Fibroblast of mammary gland (primary cell): ENCODE measurements around the gene MPZ.

Experiments used
- DNase-seq: peaks from one replicate; pipeline ENCODE4 v3.0.0-alpha.2; 2010; ENCODE audit warnings: low read depth
- H3K4me3 ChIP-seq: 2 replicates; pipeline ENCODE4 v1.5.1; 2011; ENCODE audit warnings: low read depth, mild to moderate bottlenecking, low read length, moderate library complexity; ENCODE audit not compliant: control insufficient read depth
- TF ChIP-seq, protein P1 (sequence below): conservative IDR thresholded peaks from 2 replicates; pipeline ENCODE4 v1.5.1; 2011; ENCODE audit warnings: low read depth, low read length, inconsistent platforms; ENCODE audit not compliant: control insufficient read depth, insufficient read depth

Gene MPZ

DNA sequence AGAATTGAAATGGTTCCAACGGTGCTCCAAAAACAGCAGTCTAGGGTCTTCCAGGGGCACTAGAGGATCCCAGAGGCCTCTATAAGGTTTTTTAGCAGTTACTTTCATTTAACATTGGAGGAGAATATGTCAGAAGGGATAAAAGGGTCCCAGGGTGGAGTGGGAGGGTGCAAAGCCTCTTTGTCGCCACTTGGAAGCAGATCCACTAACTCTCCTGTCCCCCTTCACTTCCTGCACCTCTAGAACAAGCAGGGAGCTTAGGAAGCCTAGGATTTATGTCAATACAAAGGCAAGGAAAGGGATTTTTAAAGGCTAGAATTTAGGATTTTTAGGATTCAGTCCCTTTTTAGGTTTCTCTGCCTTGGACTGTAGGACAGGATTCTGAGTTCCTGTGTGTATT, 42.9 kb downstream of the MPZ start:
- DNase-seq = no peak
- no peak overlapping the region for H3K4me3 ChIP-seq
- TF ChIP-seq, protein P1, sequence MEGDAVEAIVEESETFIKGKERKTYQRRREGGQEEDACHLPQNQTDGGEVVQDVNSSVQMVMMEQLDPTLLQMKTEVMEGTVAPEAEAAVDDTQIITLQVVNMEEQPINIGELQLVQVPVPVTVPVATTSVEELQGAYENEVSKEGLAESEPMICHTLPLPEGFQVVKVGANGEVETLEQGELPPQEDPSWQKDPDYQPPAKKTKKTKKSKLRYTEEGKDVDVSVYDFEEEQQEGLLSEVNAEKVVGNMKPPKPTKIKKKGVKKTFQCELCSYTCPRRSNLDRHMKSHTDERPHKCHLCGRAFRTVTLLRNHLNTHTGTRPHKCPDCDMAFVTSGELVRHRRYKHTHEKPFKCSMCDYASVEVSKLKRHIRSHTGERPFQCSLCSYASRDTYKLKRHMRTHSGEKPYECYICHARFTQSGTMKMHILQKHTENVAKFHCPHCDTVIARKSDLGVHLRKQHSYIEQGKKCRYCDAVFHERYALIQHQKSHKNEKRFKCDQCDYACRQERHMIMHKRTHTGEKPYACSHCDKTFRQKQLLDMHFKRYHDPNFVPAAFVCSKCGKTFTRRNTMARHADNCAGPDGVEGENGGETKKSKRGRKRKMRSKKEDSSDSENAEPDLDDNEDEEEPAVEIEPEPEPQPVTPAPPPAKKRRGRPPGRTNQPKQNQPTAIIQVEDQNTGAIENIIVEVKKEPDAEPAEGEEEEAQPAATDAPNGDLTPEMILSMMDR = no peak

DNA sequence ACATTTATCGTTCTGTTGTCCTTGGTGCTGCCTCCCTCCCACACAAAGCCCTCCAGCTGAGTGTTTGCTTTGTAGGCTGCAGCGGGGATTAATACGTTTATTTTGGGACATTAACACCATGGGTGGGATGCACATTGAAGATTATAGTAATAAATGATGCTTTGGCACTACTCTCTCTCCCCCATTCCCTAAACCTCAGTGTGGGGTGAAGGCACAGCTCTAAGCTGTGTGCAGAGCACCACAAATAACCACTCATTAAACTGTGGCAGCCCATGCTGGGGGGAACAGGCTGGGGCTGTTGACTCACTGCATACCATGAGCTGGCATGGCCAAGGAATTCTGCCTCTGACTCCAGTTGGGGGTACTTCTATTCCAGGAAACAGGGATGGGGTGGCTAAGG, 43.6 kb downstream of the MPZ start:
- H3K4me3 ChIP-seq = no peak overlapping the region
- DNase-seq = no peak
- TF ChIP-seq, protein P1 = no peak

DNA sequence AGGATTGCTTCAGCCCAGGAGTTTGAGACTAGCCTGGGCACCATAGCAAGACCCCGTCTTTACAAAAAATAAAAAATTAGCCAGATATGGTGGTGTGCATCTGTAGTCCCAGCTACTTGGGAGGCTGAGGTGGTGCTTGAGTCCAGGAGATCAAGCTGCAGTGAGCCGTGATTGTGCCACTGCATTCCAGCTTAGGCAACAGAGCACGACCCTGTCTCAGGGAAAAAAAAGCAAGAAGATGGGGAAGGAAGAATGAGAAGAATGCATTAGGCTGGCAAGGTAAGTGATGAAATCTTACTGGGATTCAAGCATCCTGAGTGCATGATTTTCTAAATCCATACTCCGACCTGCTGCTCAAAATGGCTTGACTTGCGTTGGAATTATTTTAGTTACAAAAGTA, 44.5 kb downstream of the MPZ start:
- TF ChIP-seq, protein P1 = no peak

DNA sequence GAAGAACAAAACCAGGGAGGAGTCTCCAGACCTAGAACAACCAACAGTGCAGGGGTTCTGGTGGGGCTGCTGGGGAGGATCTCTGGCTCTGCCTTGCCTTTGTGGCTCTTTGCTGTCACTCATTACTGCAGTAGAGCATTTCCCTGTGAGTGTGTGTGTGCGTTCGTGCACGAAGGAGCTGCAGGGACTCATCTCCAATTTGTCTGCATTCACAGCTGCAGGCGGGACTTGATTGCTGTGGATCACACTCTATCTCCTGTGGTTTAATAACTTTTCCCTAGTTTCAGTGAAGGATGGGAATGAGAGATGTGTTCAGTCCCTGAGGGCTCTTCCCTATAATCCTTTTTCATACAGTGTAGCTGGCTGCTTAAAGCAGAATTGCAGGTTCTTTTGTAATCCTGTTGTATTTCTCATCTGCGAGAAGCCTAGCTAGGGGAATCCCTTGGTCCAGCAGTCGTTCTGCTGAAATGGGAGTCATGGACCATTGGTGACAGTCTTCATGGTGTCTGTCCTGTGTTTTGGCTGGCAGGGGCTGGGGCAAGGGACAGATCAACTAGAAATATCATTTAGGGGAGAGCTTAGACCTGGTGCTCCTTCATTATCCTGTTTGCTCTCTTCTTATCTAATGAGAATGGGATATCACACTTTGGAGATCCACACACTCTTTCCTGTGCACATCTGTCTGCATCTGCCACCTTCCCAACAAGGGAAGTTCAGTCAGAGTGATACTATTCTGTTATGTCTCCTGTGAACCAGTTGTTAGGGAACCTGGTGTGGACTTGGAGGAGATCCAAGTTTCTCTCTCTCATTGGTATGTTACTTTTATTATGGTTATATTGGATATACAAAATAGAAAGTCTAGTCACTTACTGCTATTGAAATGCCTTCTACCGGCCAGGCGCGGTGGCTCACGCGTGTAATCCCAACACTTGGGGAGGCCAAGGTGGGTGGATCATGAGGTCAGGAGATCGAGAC, 48.2 kb downstream of the MPZ start:
- no peak overlapping the region for H3K4me3 ChIP-seq
- TF ChIP-seq, protein P1 = no peak
- no peak for DNase-seq

More for the DNA sequence above, 44.5 kb downstream of the MPZ start:
- H3K4me3 ChIP-seq = no peak overlapping the region
- no peak for DNase-seq

DNA sequence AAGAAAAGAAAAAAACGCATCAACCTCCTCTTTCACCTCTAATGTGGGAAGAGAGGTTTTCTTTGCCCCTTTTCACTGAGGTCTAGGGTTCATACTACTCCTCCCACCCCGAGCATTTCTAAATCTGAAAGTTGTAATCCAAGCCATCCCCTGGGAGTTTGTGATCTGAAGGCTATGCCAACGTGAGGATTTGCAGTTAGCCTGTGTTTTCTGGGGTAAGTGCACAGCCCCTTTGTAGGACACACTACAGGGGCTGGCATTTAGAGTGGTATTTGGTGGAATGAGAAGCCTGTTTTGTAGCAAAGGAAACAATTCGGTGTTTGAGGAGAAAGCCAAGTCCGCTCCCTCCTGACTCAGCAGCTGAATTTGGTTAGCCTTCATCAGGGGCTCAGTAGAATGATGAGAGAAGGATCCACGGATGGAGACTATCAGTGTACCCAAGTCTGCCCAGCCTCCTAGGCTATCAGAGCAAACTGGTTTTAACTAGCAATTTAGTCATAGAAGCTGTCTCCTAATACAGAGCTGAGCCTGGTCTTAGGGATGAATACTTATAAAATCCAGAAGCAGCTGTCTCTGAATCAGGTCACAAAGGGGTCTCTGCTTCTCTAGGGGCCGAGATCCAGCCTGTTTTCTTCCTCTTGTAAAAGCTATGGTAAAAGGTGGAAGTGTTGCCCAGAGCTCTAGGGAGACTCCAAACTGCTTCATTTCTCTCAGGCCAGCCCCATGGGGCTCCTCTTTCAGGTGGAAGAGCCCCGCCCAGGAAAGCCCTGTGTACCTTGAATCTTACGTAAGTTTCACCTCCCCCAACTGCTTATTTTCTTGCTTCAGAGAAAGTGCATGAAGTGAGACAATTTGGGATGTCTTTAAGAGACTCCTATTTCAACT, 49.1 kb downstream of the MPZ start:
- TF ChIP-seq, protein P1 = no peak
- H3K4me3 ChIP-seq = no peak overlapping the region
- peak; percentile 8 for DNase-seq

DNA sequence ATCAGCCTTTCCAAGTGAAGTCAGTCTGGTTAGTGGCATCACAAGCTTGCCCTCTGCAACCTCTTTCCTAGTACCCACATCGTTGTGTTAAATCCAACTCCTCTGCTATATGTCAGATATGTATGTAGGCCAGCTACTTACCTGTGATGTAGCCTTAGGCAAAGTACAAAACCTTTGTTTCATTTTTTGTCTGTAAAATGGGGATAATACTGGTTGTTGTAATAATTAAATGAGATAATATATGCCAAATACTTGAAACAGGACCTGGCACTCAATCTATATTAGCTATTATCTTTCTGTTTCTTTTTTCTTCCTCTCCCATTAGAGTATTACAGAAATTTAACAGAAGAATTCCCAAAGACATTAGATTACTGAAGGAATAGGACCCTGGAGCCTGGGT, 50.0 kb downstream of the MPZ start:
- TF ChIP-seq, protein P1 = no peak
- no peak overlapping the region for H3K4me3 ChIP-seq
- no peak for DNase-seq
